Activated CD4-positive, alpha-beta T cell treated with anti-CD3 and anti-CD28 coated beads, Interleukin-2, Interleukin-6, amounts not matched to agents 100 ng/mL and 50 ng/mL, durations not matched to agents 16 hours and 8 hours (primary cell): ENCODE results near the gene ACSL3.
"Not testable (repeated sequence)": the region's sequence is repeated elsewhere in the genome, so short reads cannot be mapped to it uniquely, and the experiment has no call there.

Experiments
- DNase-seq: peaks from one replicate; pipeline ENCODE4 v3.0.0-alpha.2; 2020

The ACSL3 gene

DNA sequence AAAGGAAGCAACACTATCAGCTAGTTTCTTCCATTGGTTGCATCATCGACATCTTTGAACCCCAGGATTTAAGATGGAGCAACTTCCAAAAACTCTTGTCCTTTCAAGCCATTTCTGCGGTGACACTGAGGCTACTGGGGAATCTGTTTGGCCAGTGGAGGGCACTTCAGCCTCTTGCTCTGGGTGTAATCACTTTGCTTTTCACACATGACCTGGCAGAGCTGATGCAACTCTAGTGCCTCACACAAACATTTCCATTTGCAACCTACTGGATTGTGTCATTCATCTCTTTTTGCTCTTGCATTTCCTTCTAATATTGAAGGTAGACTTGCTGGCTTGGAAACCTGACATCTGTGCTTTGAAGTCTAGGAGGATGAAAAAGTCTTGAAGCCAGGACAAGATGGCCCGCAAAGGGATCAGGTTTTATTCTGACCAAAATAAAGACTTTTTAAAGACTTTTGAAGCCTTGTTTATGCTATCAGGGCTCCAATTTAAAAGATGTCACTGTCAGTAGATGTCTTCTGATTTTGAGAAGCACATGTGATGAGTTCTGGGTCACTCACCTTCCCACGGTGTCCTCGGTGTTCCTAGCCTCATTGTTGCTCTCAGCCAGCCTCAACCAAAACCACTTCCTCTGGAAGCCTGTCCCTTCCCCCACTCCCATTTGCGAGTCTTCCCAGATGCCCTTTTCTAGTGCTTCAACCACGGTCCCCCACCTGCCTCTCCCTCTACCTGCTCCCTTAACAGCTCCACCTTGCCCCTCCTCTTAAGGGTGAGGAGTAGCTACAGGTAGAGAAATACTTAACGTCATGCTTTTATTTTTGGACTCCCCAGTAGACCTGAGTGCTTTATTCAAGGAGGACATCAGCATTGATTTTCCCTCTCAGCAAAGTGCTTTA is 121.4 kb downstream of the ACSL3 start:
- peak; percentile 16 for DNase-seq

- DNase-seq, result no peak
Observed at GRCh38 chr2:222982909-222983265, 122.1 kb downstream of the ACSL3 start.

DNA sequence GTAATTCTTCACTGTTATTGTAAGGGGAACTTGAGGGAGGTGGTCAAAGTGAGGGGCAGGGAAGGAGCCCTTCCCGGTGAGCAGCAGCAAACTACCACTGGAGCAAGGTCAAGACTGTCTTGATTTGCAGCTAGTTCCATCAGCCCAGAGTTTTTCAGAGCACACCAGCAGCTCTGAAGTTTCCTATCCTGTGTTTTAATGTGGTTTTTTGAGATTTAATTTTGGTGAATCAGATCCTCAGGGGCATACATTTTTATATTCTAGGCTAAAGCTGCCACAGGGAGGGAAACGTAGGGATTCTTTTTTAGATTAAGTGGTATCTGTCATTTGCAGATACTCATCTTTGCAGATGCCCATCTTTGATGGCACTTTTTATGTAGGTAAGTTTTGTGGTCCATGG is 124.1 kb downstream of the ACSL3 start:
- DNase-seq, result no peak

DNA sequence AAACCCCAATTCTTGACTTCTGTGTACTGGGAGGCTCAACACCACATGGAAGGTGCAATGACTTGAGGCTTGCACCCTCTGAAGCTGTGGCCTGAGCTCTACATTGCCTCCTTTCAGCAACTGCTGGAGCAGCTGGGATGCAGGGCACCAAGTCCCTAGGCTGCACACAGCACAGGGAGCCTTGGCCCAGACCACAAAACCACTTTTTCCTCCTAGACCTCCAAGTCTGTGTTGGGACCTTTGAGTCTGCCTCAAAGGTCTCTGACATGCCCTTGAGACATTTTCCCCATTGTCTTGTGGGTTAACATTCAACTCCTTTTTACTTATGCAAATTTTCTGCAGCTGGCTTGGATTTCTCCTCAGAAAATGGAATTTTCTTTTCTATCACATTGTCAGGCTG is 128.6 kb downstream of the ACSL3 start:
- no peak for DNase-seq

DNA sequence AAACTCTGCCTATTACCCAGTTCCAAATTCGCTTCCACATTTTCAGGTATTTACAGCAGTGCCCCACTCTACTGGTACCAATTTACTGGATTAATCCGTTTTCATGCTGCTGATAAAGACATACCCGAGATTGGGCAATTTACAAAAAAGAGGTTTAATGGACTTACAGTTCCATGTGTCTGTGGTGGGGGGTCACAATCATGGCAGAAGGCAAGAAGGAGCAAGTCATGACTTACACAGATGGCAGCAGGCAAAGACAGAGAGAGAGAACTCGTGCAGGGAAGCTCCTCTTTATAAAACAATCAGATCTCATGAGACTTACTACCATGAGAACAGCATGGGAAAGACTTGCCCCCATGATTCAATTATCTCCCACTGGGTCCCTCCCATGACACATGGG is 129.4 kb downstream of the ACSL3 start:
- not testable (repeated sequence) for DNase-seq

DNA sequence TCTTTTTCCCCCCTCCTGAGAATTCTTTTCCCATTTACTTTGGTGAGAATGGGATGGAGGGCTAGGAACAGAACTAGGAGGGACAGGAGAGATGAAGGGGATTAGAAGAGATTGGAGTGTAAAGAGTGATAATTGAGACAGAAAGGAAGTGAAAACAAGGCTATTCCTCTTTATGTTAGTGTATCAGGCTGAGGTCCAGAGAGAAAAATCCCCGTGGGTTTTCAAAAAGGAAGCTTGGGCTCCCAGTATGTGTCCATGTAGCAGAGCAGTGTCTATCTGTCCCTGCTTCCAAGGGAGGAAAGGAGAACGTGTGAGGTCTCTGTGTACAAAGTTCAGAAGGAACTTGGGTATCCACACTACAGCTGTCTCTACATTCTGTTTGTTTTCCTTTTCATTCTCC is 131.3 kb downstream of the ACSL3 start:
- DNase-seq, result no peak
